SK-N-SH (cell line): Measurements from ENCODE around the gene CCDC141. TPM values are rescaled to one million over a fixed set of nuclear protein-coding genes. Genes with fewer than 3 reads are reported as not detected.

Experiments used
- CTCF ChIA-PET: fragments of 300-600, 350-600 bp; formaldehyde crosslinking; extraction: SDS; loops from one replicate; lab custom pipeline; 2021; lab: Yijun Ruan, JAX
- POLR2A ChIA-PET: fragments of 350-600 bp; sonication (Branson Sonifier 250); formaldehyde crosslinking; extraction: SDS; loops from one replicate; lab custom pipeline; 2020; ENCODE audit warnings: antibody characterized with exemption, inconsistent platforms; lab: Yijun Ruan, JAX
- DNase-seq: peaks from one replicate; pipeline ENCODE4 v3.0.0; 2012
- H2AFZ ChIP-seq: fragments of 200-600 bp; sonication (generic); 2 replicates; pipeline ENCODE4 v1.8.1; 2016; ENCODE audit warnings: antibody characterized with exemption, mild to moderate bottlenecking, low read depth
- H3F3A ChIP-seq: fragments of 200-600 bp; sonication (generic); replicated peaks from 2 replicates; pipeline ENCODE3; 2016; ENCODE audit warnings: antibody characterized with exemption, mild to moderate bottlenecking; ENCODE audit not compliant: insufficient read depth
- H3K27ac ChIP-seq, 2 experiments: fragments of 200-500 bp in 1 of 2; fragments of 200-600 bp in 1 of 2; sonication (Bioruptor generic) in 1 of 2; sonication (generic), shearing (Covaris generic) in 1 of 2; 2 replicates each; pipeline versions ENCODE4 v1.5.1 to v1.6.1; 2014 to 2016; ENCODE audit warnings: low read depth in 2 of 2, inconsistent platforms in 1 of 2, low read length in 1 of 2, mild to moderate bottlenecking in 1 of 2, mixed read lengths in 1 of 2
- H3K27me3 ChIP-seq: fragments of 200-600 bp; sonication (generic), shearing (Covaris generic); 2 replicates; pipeline ENCODE4 v1.6.1; 2016; ENCODE audit warnings: mixed run types; ENCODE audit not compliant: insufficient read depth
- H3K36me3 ChIP-seq, 2 experiments: fragments of 200-500 bp in 1 of 2; fragments of 200-600 bp in 1 of 2; sonication (Bioruptor generic) in 1 of 2; sonication (generic) in 1 of 2; replicated peaks in 1 of 2; 2 replicates each; pipeline versions ENCODE3 to v1.5.1; 2014 to 2016; ENCODE audit warnings: low read length in 1 of 2, mild to moderate bottlenecking in 1 of 2; ENCODE audit not compliant: insufficient read depth in 2 of 2, control insufficient read depth in 1 of 2
- H3K4me1 ChIP-seq, 2 experiments: fragments of 200-500 bp in 1 of 2; fragments of 200-600 bp in 1 of 2; sonication (Bioruptor generic) in 1 of 2; sonication (generic), shearing (Covaris generic) in 1 of 2; 2 replicates each; pipeline versions ENCODE4 v1.5.1 to v1.6.1; 2014 to 2016; ENCODE audit warnings: low read depth in 1 of 2, low read length in 1 of 2, mixed run types in 1 of 2; ENCODE audit not compliant: insufficient read depth in 2 of 2, control insufficient read depth in 1 of 2
- H3K4me2 ChIP-seq: fragments of 200-600 bp; sonication (generic), shearing (Covaris generic); 2 replicates; pipeline ENCODE4 v1.6.1; 2017; ENCODE audit warnings: mixed run types
- H3K4me3 ChIP-seq, 2 experiments: fragments of 200-500 bp in 1 of 2; fragments of 200-600 bp in 1 of 2; sonication (Bioruptor generic) in 1 of 2; sonication (generic), shearing (Covaris generic) in 1 of 2; 2 replicates each; pipeline versions ENCODE4 v1.5.1 to v1.8.1; 2014 to 2016; ENCODE audit warnings: low read depth in 2 of 2, inconsistent platforms in 1 of 2, low read length in 1 of 2, mild to moderate bottlenecking in 1 of 2, mixed read lengths in 1 of 2, moderate library complexity in 1 of 2
- H3K79me2 ChIP-seq: fragments of 200-600 bp; sonication (generic); 2 replicates; pipeline ENCODE4 v1.8.1; 2017; ENCODE audit warnings: mild to moderate bottlenecking; ENCODE audit not compliant: insufficient read depth
- H3K9ac ChIP-seq: fragments of 200-600 bp; sonication (generic); 2 replicates; pipeline ENCODE4 v1.6.1; 2017; ENCODE audit warnings: mixed run types
- H3K9me2 ChIP-seq: fragments of 200-600 bp; sonication (generic); 2 replicates; pipeline ENCODE4 v1.6.1; 2017; ENCODE audit warnings: mixed run types
- H3K9me3 ChIP-seq: fragments of 200-600 bp; sonication (generic); 2 replicates; pipeline ENCODE4 v1.6.1; 2017; ENCODE audit warnings: mixed run types, mild to moderate bottlenecking, moderate library complexity
- H4K20me1 ChIP-seq: fragments of 200-600 bp; sonication (generic); 2 replicates; pipeline ENCODE4 v1.6.1; 2017; ENCODE audit warnings: mild to moderate bottlenecking, mixed run types; ENCODE audit not compliant: insufficient read depth
- CTCF ChIP-seq: fragments of 200-600 bp; sonication (generic); IDR thresholded peaks from 2 replicates; pipeline ENCODE4 v1.6.1; 2017; ENCODE audit warnings: antibody characterized with exemption, mild to moderate bottlenecking, moderate library complexity
- FOSL2 ChIP-seq: IDR thresholded peaks from 2 replicates; pipeline ENCODE4 v1.4.0; 2012; ENCODE audit warnings: low read depth, mild to moderate bottlenecking, moderate library complexity, borderline replicate concordance
- IRF3 ChIP-seq: fragments of 150-350 bp; IDR thresholded peaks from 2 replicates; pipeline ENCODE4 v1.6.1; 2016; ENCODE audit warnings: mild to moderate bottlenecking, low read depth, low read length
- JUND ChIP-seq: IDR thresholded peaks from 2 replicates; pipeline ENCODE4 v1.4.0; 2012
- MAX ChIP-seq: IDR thresholded peaks from 2 replicates; pipeline ENCODE4 v1.4.0; 2012; ENCODE audit warnings: low read depth
- MXI1 ChIP-seq: IDR thresholded peaks from 2 replicates; pipeline ENCODE4 v1.6.1; 2012; ENCODE audit warnings: mild to moderate bottlenecking, low read depth, low read length, improper control_type of control experiment
- NFIC ChIP-seq: IDR thresholded peaks from 2 replicates; pipeline ENCODE4 v1.4.0; 2012; ENCODE audit warnings: borderline replicate concordance
- PBX3 ChIP-seq: IDR thresholded peaks from 2 replicates; pipeline ENCODE4; 2012
- POLR2AphosphoS5 ChIP-seq: IDR thresholded peaks from 2 replicates; pipeline ENCODE4 v1.6.1; 2012; ENCODE audit warnings: low read depth, low read length
- RAD21 ChIP-seq: IDR thresholded peaks from 2 replicates; pipeline ENCODE4 v1.6.1; 2012; ENCODE audit warnings: mild to moderate bottlenecking, low read length
- REST ChIP-seq: IDR thresholded peaks from 2 replicates; pipeline ENCODE4 v1.6.1; 2012; ENCODE audit warnings: mild to moderate bottlenecking, low read depth, low read length, moderate library complexity
- SIN3A ChIP-seq: IDR thresholded peaks from 2 replicates; pipeline ENCODE4 v1.6.1; 2012; ENCODE audit warnings: low read depth, mild to moderate bottlenecking, low read length, moderate library complexity, borderline replicate concordance
- SMC3 ChIP-seq: IDR thresholded peaks from 2 replicates; pipeline ENCODE4 v1.6.1; 2012; ENCODE audit warnings: low read depth, low read length, improper control_type of control experiment
- TAF1 ChIP-seq: IDR thresholded peaks from 2 replicates; pipeline ENCODE4 v1.6.1; 2012; ENCODE audit warnings: low read depth, mild to moderate bottlenecking, low read length, moderate library complexity, borderline replicate concordance
- TCF12 ChIP-seq: IDR thresholded peaks from 2 replicates; pipeline ENCODE4 v1.4.0; 2012
- WGBS: methylation state at CpG from one replicate; pipeline ENCODE4 v1.1.6; 2017; ENCODE audit warnings: low lambda C conversion rate; 5-methylcytosine and 5-hydroxymethylcytosine counted together
- polyA plus RNA-seq, 3 experiments: library from polyadenylated mRNA; depleted of rRNA; stranded (reverse); fragments of >200 nt; gene quantifications; 2 replicates each; pipeline ENCODE4 v1.2.3, GENCODE V29; 2012

The CCDC141 gene
- polyA plus RNA-seq, 1 of the 3 experiments (the other 2 are of a cell fraction): 0.02 TPM

- DNase-seq: no peak
- Histone ChIP-seq H3K9me3 (no peaks in the 10 kb centered on the region), H3K9me2 (no peaks in the 10 kb centered on the region), H4K20me1 (no peaks in the 10 kb centered on the region), H3K4me1 (peaks cover 7 to 12% of the 10 kb centered on the region in 2 experiments; a peak in 3 of 4 replicates), H3K4me3 (no peak overlapping the region), H3K27me3 (no peaks in the 10 kb centered on the region), H3K4me2 (no peak overlapping the region), H3K27ac (no peak overlapping the region), H3K9ac (no peak overlapping the region), H3F3A (no peaks in the 10 kb centered on the region), H3K79me2 (no peaks in the 10 kb centered on the region), H2AFZ (no peak overlapping the region), H3K36me3 (no peaks in the 10 kb centered on the region)
- CTCF ChIA-PET: interaction anchor here (0.6 to 1.7 kb wide), 2 partner anchors 8 to 65 kb away, joined by 3 read pairs; no protein-coding TSS in a partner anchor
- WGBS: 81% methylated on average over 5 of the region's 5 CpGs
- TF ChIP-seq TCF12 (no peak), MAX (no peak), SMC3 (no peak), POLR2AphosphoS5 (no peak), REST (no peak), CTCF (no peak), JUND (no peak), TAF1 (no peak)
- POLR2A ChIA-PET: no interaction called here
Measured at GRCh38 chr2:178848335-178848734, 201.6 kb downstream of the CCDC141 start.

- Histone ChIP-seq H3K36me3 (no peaks in the 10 kb centered on the region), H2AFZ (no peak overlapping the region), H3K27ac (peak overlapping the region in 1 of 2 experiments; percentile 48; a peak in 1 of 4 replicates), H3K9me2 (no peaks in the 10 kb centered on the region), H4K20me1 (no peaks in the 10 kb centered on the region), H3F3A (no peaks in the 10 kb centered on the region), H3K4me2 (peak overlapping the region; percentile 38; the same call in 1 of the 2 replicates), H3K79me2 (no peaks in the 10 kb centered on the region), H3K4me1 (peaks cover 7 to 12% of the 10 kb centered on the region in 2 experiments; a peak in 3 of 4 replicates), H3K9me3 (no peaks in the 10 kb centered on the region), H3K4me3 (no peak overlapping the region), H3K9ac (no peak overlapping the region), H3K27me3 (no peaks in the 10 kb centered on the region)
- TF ChIP-seq MXI1 (no peak), FOSL2 (peak; percentile 45; the same call in 1 of the 2 replicates), TCF12 (0 out of 2 replicates have a peak, but pooled peaks have one; percentile 20), SIN3A (no peak), IRF3 (no peak), NFIC (peak; percentile 38; the same call in 1 of the 2 replicates), RAD21 (no peak), PBX3 (0 out of 2 replicates have a peak, but pooled peaks have one; percentile 7), JUND (peak; percentile 56)
- CTCF ChIA-PET: no interaction called here
- POLR2A ChIA-PET: no interaction called here
- no peak for DNase-seq
- WGBS: 63% methylated on average over 2 of the region's 2 CpGs
Measured at GRCh38 chr2:178846458-178846802, 203.5 kb downstream of the CCDC141 start.
